Measurements from ENCODE around the gene ZBTB49. TPM values are rescaled to one million over a fixed set of nuclear protein-coding genes. Genes with fewer than 3 reads are reported as not detected.

Gene ZBTB49
- total RNA-seq, 1 donor from 2014 or later = 4.9 TPM

DNA sequence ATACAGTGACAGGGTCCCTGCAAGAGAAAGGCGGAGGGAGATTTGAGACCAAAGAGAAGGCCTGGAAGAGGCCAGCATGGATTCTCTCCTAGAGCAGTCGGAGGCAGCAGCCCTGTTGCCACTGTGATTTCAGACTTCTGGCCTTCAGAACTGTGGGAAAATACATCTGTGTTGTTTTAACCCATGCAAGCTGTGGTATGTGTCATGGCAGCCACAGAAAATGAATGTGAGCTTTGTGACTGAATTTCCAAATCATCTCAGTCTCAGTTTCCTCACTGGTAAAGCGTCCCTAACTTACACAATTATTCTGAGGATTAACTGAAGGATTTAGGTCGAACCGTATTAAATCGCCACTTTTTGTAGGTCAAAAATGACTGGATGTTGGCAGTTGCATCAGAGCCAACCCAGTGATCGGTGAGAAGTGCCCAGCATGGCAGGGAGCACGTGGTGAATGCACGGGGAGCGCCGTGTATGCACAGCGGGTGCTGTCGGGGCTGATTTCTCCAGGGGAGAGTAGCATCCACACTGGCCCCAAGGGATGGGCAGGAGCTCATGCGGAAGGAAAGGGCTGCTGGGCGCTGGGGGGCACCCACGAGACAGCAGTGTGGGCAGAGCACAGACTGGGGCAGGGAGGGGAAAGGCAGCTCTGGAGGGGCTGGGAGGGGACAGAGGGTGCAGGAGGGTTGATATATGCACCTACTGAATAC is 73.1 kb downstream of the ZBTB49 start:
- Histone ChIP-seq H3K4me1 (no peaks in the 10 kb centered on the region), H3K27me3 (ENCODE audit: low read depth) (no peaks in the 10 kb centered on the region), H3K36me3 (no peaks in the 10 kb centered on the region), H3K27ac (no peak overlapping the region), H3K9me3 (no peaks in the 10 kb centered on the region), H3K4me3 (no peak overlapping the region)
- TF ChIP-seq, protein P1, sequence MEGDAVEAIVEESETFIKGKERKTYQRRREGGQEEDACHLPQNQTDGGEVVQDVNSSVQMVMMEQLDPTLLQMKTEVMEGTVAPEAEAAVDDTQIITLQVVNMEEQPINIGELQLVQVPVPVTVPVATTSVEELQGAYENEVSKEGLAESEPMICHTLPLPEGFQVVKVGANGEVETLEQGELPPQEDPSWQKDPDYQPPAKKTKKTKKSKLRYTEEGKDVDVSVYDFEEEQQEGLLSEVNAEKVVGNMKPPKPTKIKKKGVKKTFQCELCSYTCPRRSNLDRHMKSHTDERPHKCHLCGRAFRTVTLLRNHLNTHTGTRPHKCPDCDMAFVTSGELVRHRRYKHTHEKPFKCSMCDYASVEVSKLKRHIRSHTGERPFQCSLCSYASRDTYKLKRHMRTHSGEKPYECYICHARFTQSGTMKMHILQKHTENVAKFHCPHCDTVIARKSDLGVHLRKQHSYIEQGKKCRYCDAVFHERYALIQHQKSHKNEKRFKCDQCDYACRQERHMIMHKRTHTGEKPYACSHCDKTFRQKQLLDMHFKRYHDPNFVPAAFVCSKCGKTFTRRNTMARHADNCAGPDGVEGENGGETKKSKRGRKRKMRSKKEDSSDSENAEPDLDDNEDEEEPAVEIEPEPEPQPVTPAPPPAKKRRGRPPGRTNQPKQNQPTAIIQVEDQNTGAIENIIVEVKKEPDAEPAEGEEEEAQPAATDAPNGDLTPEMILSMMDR (IDR thresholded peaks at IDR 0.05) = no peak
- no peak for DNase-seq
- intact Hi-C loops (cut with DNase I) = no loop called here
- no peak for ATAC-seq

DNA sequence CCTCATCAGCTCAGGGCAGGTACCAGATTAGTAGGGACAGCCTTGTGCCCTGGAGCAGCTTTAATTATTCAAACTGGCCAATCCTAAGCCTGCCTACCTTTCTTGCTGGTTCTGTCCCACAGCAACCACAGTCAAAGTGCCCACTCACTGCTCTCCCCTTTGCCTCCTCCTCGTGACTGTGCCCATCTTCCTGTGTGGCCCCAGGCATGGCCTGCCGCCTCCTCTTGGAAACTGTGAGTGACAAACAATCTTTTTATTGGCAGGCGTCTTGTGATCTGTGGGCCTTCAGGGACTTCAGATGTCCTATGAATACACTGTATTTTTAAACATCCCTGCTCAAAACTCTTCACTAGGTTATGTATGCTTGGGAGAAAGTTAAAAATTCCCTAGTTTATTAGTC is 74.0 kb downstream of the ZBTB49 start:
- TF ChIP-seq, protein P1 (IDR thresholded peaks at IDR 0.05) = no peak
- Histone ChIP-seq H3K36me3 (no peaks in the 10 kb centered on the region), H3K4me1 (no peaks in the 10 kb centered on the region), H3K4me3 (no peak overlapping the region), H3K27ac (no peak overlapping the region), H3K27me3 (ENCODE audit: low read depth) (no peaks in the 10 kb centered on the region), H3K9me3 (no peaks in the 10 kb centered on the region)
- DNase-seq (no peak), ATAC-seq (no peak)
- intact Hi-C loops (cut with DNase I) = no loop called here

- no peaks in the 10 kb centered on the region for H3K27me3 ChIP-seq (ENCODE audit: low read depth)
- H3K9me3 ChIP-seq = no peaks in the 10 kb centered on the region
- TF ChIP-seq, protein P1 (IDR thresholded peaks at IDR 0.05) = no peak
- ATAC-seq (no peak), DNase-seq (no peak)
- H3K4me3 ChIP-seq = no peak overlapping the region
- intact Hi-C loops (cut with DNase I) = no loop called here
- H3K4me1 ChIP-seq = no peaks in the 10 kb centered on the region
- no peaks in the 10 kb centered on the region for H3K36me3 ChIP-seq
- no peak overlapping the region for H3K27ac ChIP-seq
Observed at GRCh38 chr4:4364486-4365208, 74.6 kb downstream of the ZBTB49 start.

GRCh38 chr4:4368809-4369580 is 78.9 kb downstream of the ZBTB49 start:
- no peak overlapping the region for H3K4me3 ChIP-seq
- no peaks in the 10 kb centered on the region for H3K27me3 ChIP-seq (ENCODE audit: low read depth)
- H3K4me1 ChIP-seq = no peaks in the 10 kb centered on the region
- TF ChIP-seq, protein P1 (IDR thresholded peaks at IDR 0.05) = no peak
- no peaks in the 10 kb centered on the region for H3K36me3 ChIP-seq
- H3K9me3 ChIP-seq = no peaks in the 10 kb centered on the region
- H3K27ac ChIP-seq = no peak overlapping the region
- DNase-seq (no peak), ATAC-seq (peak in 1 of 2 donors; percentile 15)
- intact Hi-C loops (cut with DNase I) = no loop called here

Other genes with a start within 250 kb of the ZBTB49 start
- gene OTOP1, start 63.3 kb upstream of the ZBTB49 start, total RNA-seq = not detected
- 29.2 TPM for gene TMEM128, start 42.0 kb upstream of the ZBTB49 start, total RNA-seq
- 18.0 TPM for gene LYAR, start 97 bp upstream of the ZBTB49 start, total RNA-seq
- 0.50 TPM for gene NSG1, start 96.9 kb downstream of the ZBTB49 start, total RNA-seq

All from lower lobe of right lung (tissue), 2 donors.